NT2/D1 (cell line): ENCODE measurements around the gene ADARB2.

Experiments
- SUZ12 ChIP-seq: IDR thresholded peaks from 2 replicates; pipeline ENCODE4 v1.6.1; 2011; ENCODE audit not compliant: insufficient read length, insufficient read depth; ENCODE audit errors: extremely low read depth
- YY1 ChIP-seq: IDR thresholded peaks from 2 replicates; pipeline ENCODE4 v1.6.1; 2011; ENCODE audit not compliant: insufficient read length, insufficient read depth
- ZNF274 ChIP-seq: IDR thresholded peaks from 2 replicates; pipeline ENCODE4 v1.6.1; 2011; ENCODE audit warnings: mild to moderate bottlenecking, low read depth, low read length

DNA sequence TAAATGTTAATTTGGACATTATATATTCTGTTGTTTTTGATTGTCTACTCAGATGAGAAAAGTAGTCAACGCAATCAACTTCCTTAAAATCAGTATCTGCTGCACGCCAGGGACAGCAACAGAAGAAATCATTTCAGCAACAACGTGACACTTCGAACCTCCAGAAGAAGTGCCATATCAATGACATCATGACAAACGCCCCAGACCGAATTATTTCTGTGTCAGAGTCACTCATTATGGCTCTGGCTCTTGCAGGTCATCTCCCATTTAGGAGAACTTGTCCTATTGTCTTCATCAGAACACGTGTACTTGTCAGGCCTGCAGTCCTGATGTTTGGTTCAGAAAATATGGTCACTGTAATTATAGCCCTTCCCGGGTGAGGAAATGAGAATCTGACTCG, 276.3 kb downstream of the ADARB2 start:
- no peak for TF ChIP-seq ZNF274
- no peak for TF ChIP-seq YY1
- TF ChIP-seq SUZ12: no peak
